OCI-LY7 (cell line): ENCODE results near the gene RPLP2. TPM values are rescaled to one million over a fixed set of nuclear protein-coding genes. Genes with fewer than 3 reads are reported as not detected.
A peak's percentile ranks its signal among the peaks of the same experiment; 100 is the strongest.

Experiments
- BruUV-seq: library from RNA; stranded (reverse); fragments of 400-500 nt; replicated peaks from 2 replicates; lab custom pipeline; 2021; lab: Mats Ljungman, UMichigan
- CTCF ChIA-PET: fragments of 300-600 bp; sonication (Branson Sonifier 250); formaldehyde crosslinking; loops from one replicate; lab custom pipeline; 2022; ENCODE audit warnings: antibody characterized with exemption; ENCODE audit not compliant: unreplicated experiment; lab: Charles Lee
- POLR2A ChIA-PET: fragments of 300-600 bp; sonication (Branson Sonifier 250); formaldehyde crosslinking; loops from one replicate; lab custom pipeline; 2022; ENCODE audit warnings: antibody characterized with exemption; lab: Charles Lee
- DNase-seq: peaks from one replicate; pipeline ENCODE4 v3.0.0-alpha.2; 2015; ENCODE audit warnings: low spot score
- H2AFZ ChIP-seq: fragments of 200-600 bp; sonication (generic), shearing (Covaris generic); 2 replicates; pipeline ENCODE4 v1.6.1; 2014; ENCODE audit warnings: mild to moderate bottlenecking, antibody characterized with exemption, low read length, moderate library complexity
- H3K27ac ChIP-seq: fragments of 200-600 bp; sonication (generic); 2 replicates; pipeline ENCODE4 v1.5.1; 2014; ENCODE audit warnings: mixed run types, low read depth, mild to moderate bottlenecking, moderate library complexity, low read length, inconsistent platforms; ENCODE audit not compliant: poor library complexity, severe bottlenecking
- H3K36me3 ChIP-seq: fragments of 200-600 bp; sonication (generic); 2 replicates; pipeline ENCODE4 v1.6.1; 2014; ENCODE audit warnings: mild to moderate bottlenecking, antibody characterized with exemption, low read length, moderate library complexity, mixed read lengths; ENCODE audit not compliant: insufficient read depth
- H3K4me1 ChIP-seq: fragments of 200-600 bp; sonication (generic); 2 replicates; pipeline ENCODE4 v1.5.1; 2014; ENCODE audit warnings: mild to moderate bottlenecking, low read length; ENCODE audit not compliant: insufficient read depth, poor library complexity, severe bottlenecking
- H3K4me2 ChIP-seq: fragments of 200-600 bp; sonication (generic); 2 replicates; pipeline ENCODE4 v1.6.1; 2014; ENCODE audit warnings: mild to moderate bottlenecking, low read length
- H3K4me3 ChIP-seq: fragments of 200-600 bp; sonication (generic); 2 replicates; pipeline ENCODE4 v1.5.1; 2014; ENCODE audit warnings: mild to moderate bottlenecking, low read depth, low read length; ENCODE audit not compliant: poor library complexity, severe bottlenecking
- H3K79me2 ChIP-seq: fragments of 200-600 bp; sonication (generic); 2 replicates; pipeline ENCODE4 v1.6.1; 2016; ENCODE audit warnings: low read depth, mild to moderate bottlenecking, low read length, moderate library complexity, mixed read lengths; ENCODE audit not compliant: insufficient read depth
- H3K9me2 ChIP-seq: fragments of 200-600 bp; sonication (generic); 2 replicates; pipeline ENCODE4 v1.6.1; 2016; ENCODE audit warnings: mild to moderate bottlenecking, low read length, mixed read lengths; ENCODE audit not compliant: insufficient read depth
- H3K9me3 ChIP-seq: fragments of 200-600 bp; sonication (generic); 2 replicates; pipeline ENCODE4 v1.6.1; 2014; ENCODE audit warnings: mild to moderate bottlenecking, mixed run types, low read length, mixed read lengths
- H4K20me1 ChIP-seq: fragments of 200-600 bp; sonication (generic); 2 replicates; pipeline ENCODE4 v1.6.1; 2014; ENCODE audit warnings: mild to moderate bottlenecking, antibody characterized with exemption, low read length, moderate library complexity, mixed read lengths; ENCODE audit not compliant: insufficient read depth
- CTCF ChIP-seq: fragments of 200-600 bp; sonication (generic); conservative IDR thresholded peaks from 2 replicates; pipeline ENCODE4 v1.5.1; 2014; ENCODE audit warnings: mild to moderate bottlenecking, antibody characterized with exemption, low read length, moderate library complexity, mixed read lengths
- EZH2phosphoT487 ChIP-seq: fragments of 200-600 bp; sonication (generic); IDR thresholded peaks from 2 replicates; pipeline ENCODE4 v1.6.1; 2018; ENCODE audit warnings: low read depth, borderline replicate concordance, mild to moderate bottlenecking, mixed run types, antibody characterized with exemption, low read length, moderate library complexity, mixed read lengths
- intact Hi-C: fragments of 100-400 bp; cut with micrococcal nuclease; formaldehyde crosslinking; loops from one replicate; pipeline ENCODE4 v1.10.0; 2022; ENCODE audit not compliant: unreplicated experiment
- total RNA-seq, 2 experiments: library from RNA; depleted of rRNA in 1 of 2; stranded (reverse); fragments of >200 nt in 1 of 2; shearing (Covaris generic) in 1 of 2; gene quantifications; 2 replicates each; pipeline ENCODE4 v1.2.3, GENCODE V29; 2014 to 2022

RPLP2 gene
- total RNA-seq, 2 experiments from 2014 or later, result 1,564 to 3,147 TPM

GRCh38 chr11:788009-788640 lies 21.6 kb upstream of the RPLP2 start:
- Histone ChIP-seq H3K9me2 (no peaks in the 10 kb centered on the region), H4K20me1 (no peaks in the 10 kb centered on the region), H3K27ac (peak overlapping the region; percentile 56), H3K79me2 (peaks cover 13% of the 10 kb centered on the region), H3K4me2 (peak overlapping the region; percentile 69), H3K36me3 (peaks cover 21% of the 10 kb centered on the region; the same call in 1 of the 2 replicates), H3K9me3 (no peaks in the 10 kb centered on the region), H2AFZ (no peak overlapping the region), H3K4me1 (peaks cover 27% of the 10 kb centered on the region), H3K4me3 (peak overlapping the region; percentile 81)
- intact Hi-C loops, result no loop called here
- ChIA-PET CTCF (no interaction called here), POLR2A (no interaction called here)
- peak; percentile 55 for TF ChIP-seq CTCF
- no peak for TF ChIP-seq EZH2phosphoT487
- no TSS peak for BruUV-seq
- peak; percentile 45 for DNase-seq

DNA sequence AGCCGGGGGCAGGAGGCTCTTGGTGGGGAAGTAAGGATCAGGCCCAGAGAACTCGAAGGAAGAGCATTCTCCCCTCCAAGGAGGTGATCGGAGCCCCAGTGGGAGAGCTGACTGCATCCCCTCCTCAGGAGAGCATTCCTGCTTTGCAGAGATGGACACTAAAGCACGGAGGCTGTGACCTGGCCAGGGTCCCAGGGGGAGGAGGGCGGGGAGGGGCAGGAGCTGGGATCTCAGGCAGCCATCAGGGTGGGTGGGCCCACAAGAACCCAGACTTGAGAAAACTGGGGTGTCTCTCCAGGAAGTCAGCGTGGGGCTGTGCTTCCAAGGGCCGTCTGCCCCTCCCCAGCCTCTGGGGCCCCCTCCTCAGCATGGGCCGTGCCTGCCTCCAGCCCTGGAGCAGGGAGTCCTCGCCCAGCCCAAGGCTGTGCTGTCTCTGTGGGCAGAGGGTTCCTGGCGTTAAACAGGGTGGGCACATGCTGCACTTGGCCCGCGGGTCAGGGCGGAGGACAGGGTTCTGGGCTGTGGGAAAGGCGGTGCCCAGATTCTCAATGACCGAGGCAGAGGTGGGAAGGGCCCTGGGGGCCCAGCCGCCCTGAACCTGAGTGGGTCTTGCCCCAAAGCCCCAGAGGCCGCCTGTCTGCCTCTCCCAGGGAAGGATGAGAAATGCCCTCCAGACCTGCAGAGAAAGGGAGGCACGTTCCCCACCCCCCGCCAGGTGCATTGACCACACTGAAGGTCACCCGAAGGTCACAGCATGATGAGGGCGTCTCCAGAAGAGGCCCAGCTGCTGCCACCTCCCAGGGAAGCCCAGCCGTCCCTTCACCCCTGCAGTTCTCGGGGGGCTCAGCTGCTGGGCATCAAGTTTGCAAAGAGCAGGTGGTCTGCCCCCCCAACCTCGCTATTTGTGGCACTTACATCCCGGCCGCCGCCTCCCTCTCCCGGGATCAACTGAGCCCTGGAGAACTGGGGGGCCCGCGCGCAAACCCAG lies 20.5 kb upstream of the RPLP2 start:
- H3K79me2 ChIP-seq, result peaks cover 13% of the 10 kb centered on the region
- peak overlapping the region; percentile 56 for H3K27ac ChIP-seq
- ChIA-PET CTCF (no interaction called here), POLR2A (interaction anchor here (0.7 to 1.6 kb wide), 2 partner anchors 16 to 83 kb away, joined by 3 read pairs; no protein-coding TSS in a partner anchor)
- H3K9me2 ChIP-seq, result no peaks in the 10 kb centered on the region
- H3K4me1 ChIP-seq, result peaks cover 27% of the 10 kb centered on the region
- H3K9me3 ChIP-seq, result no peaks in the 10 kb centered on the region
- H3K4me2 ChIP-seq, result peak overlapping the region; percentile 69
- peaks cover 24% of the 10 kb centered on the region; the same call in 1 of the 2 replicates for H3K36me3 ChIP-seq
- intact Hi-C loops, result no loop called here
- no peak overlapping the region for H2AFZ ChIP-seq
- H4K20me1 ChIP-seq, result no peaks in the 10 kb centered on the region
- H3K4me3 ChIP-seq, result peak overlapping the region; percentile 81
- TF ChIP-seq CTCF, result no peak
- TF ChIP-seq EZH2phosphoT487, result no peak
- no TSS peak for BruUV-seq
- DNase-seq, result peak; percentile 62
